Fibroblast of the aortic adventitia (primary cell): ENCODE data around the gene VAC14. TPM values are rescaled to one million over a fixed set of nuclear protein-coding genes. Genes with fewer than 3 reads are reported as not detected.
"Not testable (repeated sequence)": the region's sequence is repeated elsewhere in the genome, so short reads cannot be mapped to it uniquely, and the experiment has no call there.

Source experiments
- DNase-seq: peaks from one replicate; pipeline ENCODE4 v3.0.0-alpha.2; 2010; ENCODE audit warnings: low read depth
- H3K4me3 ChIP-seq: 2 replicates; pipeline ENCODE4 v1.5.1; 2011; ENCODE audit warnings: low read depth, mild to moderate bottlenecking, control low read depth, low read length, moderate library complexity
- total RNA-seq: library from RNA; depleted of rRNA; stranded (reverse); fragments of >200 nt; gene quantifications from 2 replicates; pipeline ENCODE4 v1.2.3, GENCODE V29; 2012; ENCODE audit warnings: low replicate concordance
- TF ChIP-seq, protein P1 (sequence below): IDR thresholded peaks from 2 replicates; pipeline ENCODE4 v1.5.1; 2011; ENCODE audit warnings: mild to moderate bottlenecking, low read length, control low read depth, inconsistent platforms; ENCODE audit not compliant: insufficient read depth

VAC14 gene
- total RNA-seq, 1 donor = 29.7 TPM

DNA sequence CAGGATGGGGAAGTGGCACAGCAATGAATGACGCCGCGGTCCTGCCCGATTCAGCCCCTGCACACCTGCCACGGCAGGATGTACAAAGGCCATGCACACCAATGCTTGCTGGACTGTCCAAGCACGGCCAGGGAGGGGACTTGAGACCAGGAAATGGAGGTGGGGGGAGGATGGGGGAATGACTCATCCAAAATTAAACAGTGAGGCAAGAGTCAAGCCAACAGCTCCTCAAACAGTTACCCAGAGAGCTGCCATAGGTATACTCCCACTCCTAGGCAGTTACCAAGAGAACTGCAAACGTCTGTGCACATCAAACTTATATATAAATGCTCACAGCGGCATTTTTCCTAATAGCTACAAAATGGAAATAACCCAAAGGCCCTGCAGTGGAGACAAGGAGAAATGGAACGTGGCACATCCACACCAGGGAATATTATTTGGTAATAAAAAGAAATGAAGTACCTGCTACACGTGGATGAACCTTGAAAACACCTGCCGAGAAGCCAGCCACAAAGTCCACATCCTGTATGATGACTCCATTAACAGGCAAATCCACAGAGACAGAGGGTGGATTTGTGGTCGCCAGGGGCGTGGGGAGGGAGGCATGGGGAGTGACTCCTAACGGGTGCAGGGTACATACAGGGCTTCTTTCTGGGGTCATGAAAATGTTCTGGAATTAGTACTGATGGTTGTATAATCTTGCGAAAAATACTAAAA is 54.1 kb downstream of the VAC14 start:
- DNase-seq = peak; percentile 91
- TF ChIP-seq, protein P1, sequence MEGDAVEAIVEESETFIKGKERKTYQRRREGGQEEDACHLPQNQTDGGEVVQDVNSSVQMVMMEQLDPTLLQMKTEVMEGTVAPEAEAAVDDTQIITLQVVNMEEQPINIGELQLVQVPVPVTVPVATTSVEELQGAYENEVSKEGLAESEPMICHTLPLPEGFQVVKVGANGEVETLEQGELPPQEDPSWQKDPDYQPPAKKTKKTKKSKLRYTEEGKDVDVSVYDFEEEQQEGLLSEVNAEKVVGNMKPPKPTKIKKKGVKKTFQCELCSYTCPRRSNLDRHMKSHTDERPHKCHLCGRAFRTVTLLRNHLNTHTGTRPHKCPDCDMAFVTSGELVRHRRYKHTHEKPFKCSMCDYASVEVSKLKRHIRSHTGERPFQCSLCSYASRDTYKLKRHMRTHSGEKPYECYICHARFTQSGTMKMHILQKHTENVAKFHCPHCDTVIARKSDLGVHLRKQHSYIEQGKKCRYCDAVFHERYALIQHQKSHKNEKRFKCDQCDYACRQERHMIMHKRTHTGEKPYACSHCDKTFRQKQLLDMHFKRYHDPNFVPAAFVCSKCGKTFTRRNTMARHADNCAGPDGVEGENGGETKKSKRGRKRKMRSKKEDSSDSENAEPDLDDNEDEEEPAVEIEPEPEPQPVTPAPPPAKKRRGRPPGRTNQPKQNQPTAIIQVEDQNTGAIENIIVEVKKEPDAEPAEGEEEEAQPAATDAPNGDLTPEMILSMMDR = no peak
- H3K4me3 ChIP-seq = no peak overlapping the region

DNA sequence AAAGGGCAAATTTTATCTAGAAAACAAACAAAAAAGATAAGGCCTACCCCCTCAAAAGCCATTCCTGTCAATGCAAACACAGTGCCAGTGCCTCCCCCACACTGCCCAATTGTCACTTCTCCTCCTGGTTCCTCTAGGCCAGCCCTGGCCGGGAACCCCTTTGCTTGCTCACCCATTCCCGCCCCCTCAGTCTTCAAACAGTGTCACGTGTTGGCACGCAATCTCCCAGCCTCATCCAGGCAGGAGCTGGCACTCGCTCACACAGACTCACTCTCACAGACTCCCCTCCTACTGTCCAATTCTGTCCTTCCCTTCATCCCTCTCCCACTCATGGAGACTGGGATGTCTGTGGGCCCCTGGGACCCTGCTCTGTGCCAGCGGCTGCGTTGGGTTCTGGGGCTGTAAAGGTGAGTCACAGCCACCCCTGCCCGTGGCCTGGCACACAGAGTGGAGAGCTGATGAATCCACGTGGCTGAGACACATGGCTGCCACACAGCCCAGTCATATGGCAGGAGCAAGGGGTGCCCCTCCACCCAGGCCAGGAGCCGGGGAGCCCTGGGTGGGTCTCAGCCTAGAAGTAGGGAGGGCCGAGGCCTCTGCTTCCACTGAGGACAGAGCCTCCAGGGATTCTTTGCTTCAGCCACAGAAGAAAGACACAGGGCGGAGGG is 54.8 kb downstream of the VAC14 start:
- peak; percentile 92 for DNase-seq
- TF ChIP-seq, protein P1 = no peak
- no peak overlapping the region for H3K4me3 ChIP-seq

DNA sequence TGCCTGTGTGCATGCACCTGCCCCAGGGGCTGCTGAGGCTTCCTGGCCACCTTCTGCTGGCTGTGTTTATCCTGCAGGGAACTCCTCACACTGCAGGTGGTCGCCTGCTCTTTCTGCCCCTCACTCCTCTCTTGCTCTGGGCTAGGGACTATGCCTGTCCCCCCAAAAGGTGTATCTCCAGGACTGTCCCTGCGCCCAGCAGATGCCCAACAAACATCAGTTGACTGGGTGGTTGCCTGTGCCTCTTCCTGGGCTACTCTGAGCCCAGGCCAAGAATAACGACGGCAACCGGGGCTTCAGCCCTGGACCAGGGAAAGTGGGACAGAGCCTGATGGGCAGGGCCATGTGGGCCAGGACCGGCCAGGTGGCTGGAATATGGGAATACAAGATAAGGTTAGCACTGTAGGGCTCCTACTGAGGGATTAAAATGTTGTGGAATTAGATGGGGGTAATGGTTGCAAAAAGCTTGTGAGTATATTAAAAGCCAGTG is 55.4 kb downstream of the VAC14 start:
- DNase-seq = no peak
- no peak overlapping the region for H3K4me3 ChIP-seq
- TF ChIP-seq, protein P1 = no peak

DNA sequence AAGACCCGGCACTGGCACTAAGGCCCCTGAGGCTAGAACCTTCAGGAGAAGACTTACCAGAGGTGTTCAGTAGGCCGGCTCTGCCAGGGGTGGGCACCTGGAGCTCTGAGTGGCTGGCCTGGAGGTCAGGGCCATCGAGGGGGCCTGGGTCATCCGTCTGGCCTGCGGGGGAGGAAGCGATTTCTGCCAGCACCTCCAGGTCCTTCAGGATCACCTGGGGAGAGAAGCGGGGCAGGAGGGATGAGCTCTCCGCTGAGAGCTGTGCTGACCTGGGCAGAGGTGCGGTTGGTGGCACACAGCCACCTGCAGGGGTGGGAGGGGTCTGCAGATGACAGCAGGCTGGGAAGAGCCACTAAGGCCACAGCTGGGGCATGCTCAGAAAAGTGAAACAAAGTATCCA is 56.6 kb downstream of the VAC14 start:
- TF ChIP-seq, protein P1 = no peak
- no peak for DNase-seq
- H3K4me3 ChIP-seq = no peak overlapping the region

DNA sequence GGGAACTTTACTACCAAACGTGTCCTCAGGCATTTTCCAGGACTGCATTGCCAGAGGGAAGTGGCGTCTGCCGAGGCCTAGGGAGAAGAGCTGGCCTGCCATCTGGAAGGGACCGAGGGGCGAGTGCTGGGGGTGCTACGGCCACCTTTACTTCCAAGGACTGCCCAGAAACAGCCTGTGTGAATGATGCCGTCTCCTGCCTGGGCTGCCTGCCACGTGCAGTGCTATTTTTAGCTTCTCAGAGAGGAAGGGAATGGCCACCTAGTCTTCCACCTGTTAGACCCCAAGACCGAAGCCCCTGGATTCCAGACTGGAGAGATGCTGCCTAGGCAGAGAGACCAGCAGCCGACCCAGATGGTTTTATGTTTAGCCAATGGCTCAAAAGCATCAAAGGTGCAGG is 57.2 kb downstream of the VAC14 start:
- TF ChIP-seq, protein P1 = no peak
- no peak overlapping the region for H3K4me3 ChIP-seq
- no peak for DNase-seq

DNA sequence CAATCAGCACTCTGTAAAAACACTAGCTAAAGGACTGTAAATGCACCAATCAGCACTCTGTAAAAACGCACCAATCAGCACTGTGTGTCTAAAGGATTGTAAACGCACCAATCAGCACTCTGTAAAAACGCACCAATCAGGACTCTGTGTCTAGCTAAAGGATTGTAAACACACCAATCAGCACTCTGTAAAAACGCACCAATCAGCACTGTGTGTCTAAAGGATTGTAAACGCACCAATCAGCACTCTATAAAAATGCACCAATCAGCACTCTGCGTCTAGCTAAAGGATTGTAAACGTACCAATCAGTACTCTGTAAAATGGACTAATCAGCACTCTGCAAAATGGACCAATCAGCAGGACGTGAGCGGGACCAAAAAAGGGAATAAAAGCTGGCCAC is 58.0 kb downstream of the VAC14 start:
- not testable (repeated sequence) for H3K4me3 ChIP-seq, DNase-seq

DNA sequence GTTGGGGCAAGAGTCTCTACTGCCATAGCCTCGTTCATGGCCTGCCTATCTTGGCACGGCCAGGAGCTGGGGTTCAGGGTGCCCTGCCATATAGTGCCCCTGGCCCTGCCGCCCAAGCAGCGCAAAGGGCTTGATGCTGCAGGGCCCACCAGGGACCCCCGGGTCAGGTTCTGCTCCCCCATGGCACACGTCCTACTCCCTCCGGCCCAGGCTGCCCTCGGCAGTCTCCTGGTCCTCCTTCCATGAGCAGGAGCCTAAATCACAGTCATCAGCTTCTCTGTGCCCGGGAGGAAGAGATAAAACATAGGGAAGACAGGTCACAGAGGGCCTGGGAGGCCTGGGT is 59.2 kb downstream of the VAC14 start:
- TF ChIP-seq, protein P1 = no peak
- DNase-seq = no peak
- no peak overlapping the region for H3K4me3 ChIP-seq
